ENCODE results near the gene SEMA4B.
"Not testable (repeated sequence)": the region's sequence is repeated elsewhere in the genome, so short reads cannot be mapped to it uniquely, and the experiment has no call there.

SEMA4B gene

GRCh38 chr15:90159213-90159612 is 41.9 kb upstream of the SEMA4B start:
- ChIA-PET CTCF (interaction anchor here (0.9 to 2.1 kb wide), 2 partner anchors 16 to 62 kb away, joined by 4 to 14 read pairs; no protein-coding TSS in a partner anchor), POLR2A (no interaction called here)
- no peak for TF ChIP-seq CTCF (IDR thresholded peaks at IDR 0.05; ENCODE audit: control extremely low read depth, extremely low read depth, low read depth, missing control alignments)
- DNase-seq (ENCODE audit: extremely low spot score), result no peak

GRCh38 chr15:90160781-90161727 is 40.1 kb upstream of the SEMA4B start:
- ChIA-PET CTCF (interaction anchor here (1.2 to 3.4 kb wide), 10 partner anchors 12 to 231 kb away, joined by 3 to 14 read pairs (median 6); partner anchors contain the start of genes CIB1 and GDPGP1), POLR2A (no interaction called here)
- no peak for TF ChIP-seq CTCF (IDR thresholded peaks at IDR 0.05; ENCODE audit: control extremely low read depth, extremely low read depth, low read depth, missing control alignments)
- no peak for DNase-seq (ENCODE audit: extremely low spot score)

- CTCF ChIA-PET, result interaction anchor here (1.2 to 3.4 kb wide), 10 partner anchors 11 to 232 kb away, joined by 3 to 14 read pairs (median 5); partner anchors contain the start of genes CIB1 and GDPGP1
- no peak for DNase-seq (ENCODE audit: extremely low spot score)
- POLR2A ChIA-PET, result no interaction called here
- TF ChIP-seq CTCF (IDR thresholded peaks at IDR 0.05; ENCODE audit: control extremely low read depth, extremely low read depth, low read depth, missing control alignments), result no peak
These were observed 39.2 kb upstream of the SEMA4B start for GRCh38 chr15:90161950-90162361.

- ChIA-PET POLR2A (interaction anchor here (0.6 kb wide), 1 partner anchor 140 kb away, joined by 4 read pairs; no protein-coding TSS in a partner anchor), CTCF (interaction anchor here (1.2 to 3.4 kb wide), 5 partner anchors 10 to 70 kb away, joined by 4 to 14 read pairs (median 9); partner anchors contain the start of genes CIB1 and GDPGP1)
- no peak for TF ChIP-seq CTCF (IDR thresholded peaks at IDR 0.05; ENCODE audit: control extremely low read depth, extremely low read depth, low read depth, missing control alignments)
- no peak for DNase-seq (ENCODE audit: extremely low spot score)
These were observed 38.2 kb upstream of the SEMA4B start for GRCh38 chr15:90162956-90163355.

GRCh38 chr15:90164239-90164638 is 36.9 kb upstream of the SEMA4B start:
- POLR2A ChIA-PET; DNase-seq (ENCODE audit: extremely low spot score): not testable (repeated sequence)
- CTCF ChIA-PET, result interaction anchor here (1.0 to 1.5 kb wide), 3 partner anchors 14 to 57 kb away, joined by 3 read pairs; partner anchors contain the start of gene SEMA4B

- POLR2A ChIA-PET, result no interaction called here
- no peak for DNase-seq (ENCODE audit: extremely low spot score)
- CTCF ChIA-PET, result interaction anchor here (1.5 kb wide), 1 partner anchor 36 kb away, joined by 3 read pairs; the partner anchor contains the start of gene SEMA4B
- TF ChIP-seq CTCF (IDR thresholded peaks at IDR 0.05; ENCODE audit: control extremely low read depth, extremely low read depth, low read depth, missing control alignments), result no peak
These were observed 36.0 kb upstream of the SEMA4B start for GRCh38 chr15:90165157-90165556.
